Measurements from ENCODE around the gene ZC3H8.

Gene ZC3H8

GRCh38 chr2:112195167-112195766 is 59.6 kb downstream of the ZC3H8 start:
- no peak overlapping the region for H3K27ac ChIP-seq
- intact Hi-C loops (cut with DNase I; ENCODE audit: low total_unique reads) = no loop called here
- peaks cover 0 to 4% (median 0%) of the 10 kb centered on the region in 3 donors for H3K36me3 ChIP-seq
- no peak for DNase-seq
- no peaks in the 10 kb centered on the region for H3K27me3 ChIP-seq
- no peak for TF ChIP-seq CTCF (IDR thresholded peaks at IDR 0.05)
- H3K4me1 ChIP-seq = no peaks in the 10 kb centered on the region
- H3K4me3 ChIP-seq = no peak overlapping the region
- no peaks in the 10 kb centered on the region for H3K9me3 ChIP-seq

- Histone ChIP-seq H3K27me3 (no peaks in the 10 kb centered on the region), H3K4me3 (no peak overlapping the region), H3K36me3 (no peaks in the 10 kb centered on the region), H3K4me1 (no peaks in the 10 kb centered on the region), H3K9me3 (no peaks in the 10 kb centered on the region), H3K27ac (no peak overlapping the region)
- intact Hi-C loops (cut with DNase I; ENCODE audit: low total_unique reads) = no loop called here
- TF ChIP-seq CTCF (IDR thresholded peaks at IDR 0.05) = no peak
- no peak for DNase-seq
These were observed 60.4 kb downstream of the ZC3H8 start for GRCh38 chr2:112194482-112194881.

GRCh38 chr2:112194028-112194427 is 60.8 kb downstream of the ZC3H8 start:
- Histone ChIP-seq H3K27me3 (no peaks in the 10 kb centered on the region), H3K4me1 (no peaks in the 10 kb centered on the region), H3K27ac (no peak overlapping the region), H3K9me3 (no peaks in the 10 kb centered on the region), H3K4me3 (no peak overlapping the region), H3K36me3 (no peaks in the 10 kb centered on the region)
- intact Hi-C loops (cut with DNase I; ENCODE audit: low total_unique reads) = no loop called here
- DNase-seq = no peak
- TF ChIP-seq CTCF (IDR thresholded peaks at IDR 0.05) = no peak

- peaks cover 0 to 10% (median 0%) of the 10 kb centered on the region in 3 donors for H3K36me3 ChIP-seq
- no peaks in the 10 kb centered on the region for H3K9me3 ChIP-seq
- H3K4me3 ChIP-seq = no peak overlapping the region
- H3K27ac ChIP-seq = no peak overlapping the region
- no peaks in the 10 kb centered on the region for H3K4me1 ChIP-seq
- H3K27me3 ChIP-seq = no peaks in the 10 kb centered on the region
- TF ChIP-seq CTCF (IDR thresholded peaks at IDR 0.05) = no peak
- no peak for DNase-seq
- intact Hi-C loops (cut with DNase I; ENCODE audit: low total_unique reads) = no loop called here
These were observed 65.8 kb downstream of the ZC3H8 start for GRCh38 chr2:112189001-112189556.

- H3K27me3 ChIP-seq = no peaks in the 10 kb centered on the region
- H3K4me1 ChIP-seq = no peaks in the 10 kb centered on the region
- no peak overlapping the region for H3K27ac ChIP-seq
- intact Hi-C loops (cut with DNase I; ENCODE audit: low total_unique reads) = no loop called here
- TF ChIP-seq CTCF (IDR thresholded peaks at IDR 0.05) = no peak
- no peak for DNase-seq
- peaks cover 0 to 10% (median 0%) of the 10 kb centered on the region in 3 donors for H3K36me3 ChIP-seq
- no peak overlapping the region for H3K4me3 ChIP-seq
- H3K9me3 ChIP-seq = no peaks in the 10 kb centered on the region
These were observed 66.8 kb downstream of the ZC3H8 start for GRCh38 chr2:112187805-112188596.

All from tibial artery (tissue), 4 donors.